HepG2 (cell line): ENCODE data around the gene SBDS. TPM values are rescaled to one million over a fixed set of nuclear protein-coding genes. Genes with fewer than 3 reads are reported as not detected.
A peak's percentile ranks its signal among the peaks of the same experiment; 100 is the strongest.
"Not testable (repeated sequence)": the region's sequence is repeated elsewhere in the genome, so short reads cannot be mapped to it uniquely, and the experiment has no call there.

Source experiments
- ETV5 ChIP-seq: IDR thresholded peaks from 2 replicates; pipeline ENCODE4 v1.6.1; 2018; ENCODE audit warnings: missing biosample characterization, missing genetic modification reagents, inconsistent platforms, borderline replicate concordance
- FOXA1 ChIP-seq, 2 experiments: fragments of 450-650 bp in 1 of 2; sonication (generic) in 1 of 2; formaldehyde crosslinking in 1 of 2; IDR thresholded peaks; 2 replicates each; pipeline versions ENCODE4 v1.4.0 to v1.6.1; 2016 to 2020; ENCODE audit warnings: missing genetic modification reagents in 1 of 2
- GABPA ChIP-seq, 2 experiments: IDR thresholded peaks; 2 replicates each; pipeline ENCODE4 v1.6.1; 2011 to 2016; ENCODE audit warnings: low read depth in 2 of 2, low read length in 1 of 2, missing biosample characterization in 1 of 2, missing genetic modification characterization in 1 of 2
- HDAC1 ChIP-seq: sonication (generic); formaldehyde crosslinking; IDR thresholded peaks from 2 replicates; pipeline ENCODE4 v1.5.1; 2020; ENCODE audit warnings: mild to moderate bottlenecking, missing genetic modification reagents
- KAT8 ChIP-seq: IDR thresholded peaks from 2 replicates; pipeline ENCODE4 v1.6.1; 2016; ENCODE audit warnings: missing genetic modification reagents, missing compliant biosample characterization
- KDM5B ChIP-seq: sonication (generic); formaldehyde crosslinking; IDR thresholded peaks from 2 replicates; pipeline ENCODE4 v1.4.0; 2020; ENCODE audit warnings: missing genetic modification reagents, mild to moderate bottlenecking, borderline replicate concordance
- NAIF1 ChIP-seq: sonication (generic); formaldehyde crosslinking; IDR thresholded peaks from 2 replicates; pipeline ENCODE4 v1.5.0; 2020; ENCODE audit warnings: mild to moderate bottlenecking, missing genetic modification reagents, borderline replicate concordance
- ZBTB40 ChIP-seq, 2 experiments: fragments of 450-650 bp in 1 of 2; sonication (generic) in 1 of 2; formaldehyde crosslinking in 1 of 2; IDR thresholded peaks; 2 replicates each; pipeline versions ENCODE4 v1.6.1 to v1.8.0; 2016 to 2022; ENCODE audit warnings: antibody characterized with exemption in 1 of 2, mild to moderate bottlenecking in 1 of 2, missing genetic modification reagents in 1 of 2
- ZNF501 ChIP-seq: sonication (generic); formaldehyde crosslinking; IDR thresholded peaks from 2 replicates; pipeline ENCODE4 v1.5.1; 2020; ENCODE audit warnings: mild to moderate bottlenecking, moderate library complexity, missing genetic modification reagents
- ZNF574 ChIP-seq: sonication (generic); formaldehyde crosslinking; IDR thresholded peaks from 2 replicates; pipeline ENCODE4 v1.4.0; 2020; ENCODE audit warnings: missing genetic modification reagents
- ZNF768 ChIP-seq: sonication (generic); formaldehyde crosslinking; IDR thresholded peaks from 2 replicates; pipeline ENCODE4 v1.4.0; 2020; ENCODE audit warnings: missing genetic modification reagents
- polyA plus RNA-seq, 8 experiments: library from polyadenylated mRNA; depleted of rRNA in 3 of 8; stranded (reverse) in 7 of 8; unstranded in 1 of 8; fragments of >200 nt; fragmentation: Illumina TruSeq in 4 of 8; extraction: Trizol in 4 of 8; gene quantifications; 2 replicates each; pipeline versions ENCODE4 v1.2.1 to v1.2.3, GENCODE V29; 2011 to 2016; ENCODE audit warnings: low read depth in 4 of 8, missing spikeins in 1 of 8, mixed read lengths in 1 of 8; ENCODE audit not compliant: insufficient read depth in 1 of 8
- total RNA-seq, 5 experiments: library from RNA; depleted of rRNA; stranded (reverse); fragments of >200 nt; fragmentation: Illumina TruSeq; extraction: Trizol; gene quantifications; 2 replicates each; pipeline ENCODE4 v1.2.3, GENCODE V29; 2016; ENCODE audit warnings: low read depth in 1 of 5
- TF ChIP-seq, protein P1 (sequence below): sonication (generic); formaldehyde crosslinking; IDR thresholded peaks from 2 replicates; pipeline ENCODE4 v1.4.0; 2020; ENCODE audit warnings: missing genetic modification reagents, low read depth, mild to moderate bottlenecking, borderline replicate concordance
- TF ChIP-seq, protein P2 (sequence below): IDR thresholded peaks from 2 replicates; pipeline ENCODE4 v1.6.1; 2016; ENCODE audit warnings: missing genetic modification reagents, missing compliant biosample characterization

SBDS gene
- total and polyA plus RNA-seq, 2 of the 13 experiments (the other 11 are each of a cell fraction or from before 2014, with no cell fraction given): 39.1 to 79.3 TPM

DNA sequence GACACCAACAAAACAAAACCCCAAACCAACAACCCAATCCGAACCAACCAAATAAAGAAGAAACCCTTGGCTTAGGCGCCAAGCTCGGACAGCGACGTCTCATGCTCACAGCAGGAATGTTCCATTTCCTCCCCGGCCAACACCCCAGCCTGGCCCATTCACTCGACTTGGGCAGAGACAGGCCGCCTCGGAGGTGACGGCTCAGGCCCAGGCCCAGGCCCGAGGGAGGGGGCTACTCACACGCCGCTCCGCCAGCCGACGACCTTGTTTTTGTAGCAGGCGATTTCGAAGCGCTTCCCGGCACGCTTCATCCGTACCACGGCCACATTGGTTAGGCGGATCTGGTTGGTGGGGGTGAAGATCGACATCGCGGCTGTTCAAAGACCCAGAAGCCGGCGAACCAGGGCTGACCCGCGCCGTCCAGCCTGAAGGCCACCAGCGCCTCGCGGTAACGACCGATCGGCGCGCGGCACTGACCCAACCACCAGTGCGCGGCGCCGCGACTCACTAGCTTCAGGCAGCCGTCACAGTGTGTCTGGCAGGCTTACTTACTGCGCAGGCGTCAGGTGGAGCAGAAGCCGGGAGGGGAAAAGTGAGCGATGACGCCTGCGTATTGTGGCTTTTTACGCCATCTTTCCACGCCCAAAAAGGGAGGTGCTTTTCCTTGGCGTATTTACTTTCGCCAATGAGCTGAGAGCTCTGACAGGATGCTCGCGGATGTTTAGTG, at the start of gene SBDS (continued):
- TF ChIP-seq, protein P1, sequence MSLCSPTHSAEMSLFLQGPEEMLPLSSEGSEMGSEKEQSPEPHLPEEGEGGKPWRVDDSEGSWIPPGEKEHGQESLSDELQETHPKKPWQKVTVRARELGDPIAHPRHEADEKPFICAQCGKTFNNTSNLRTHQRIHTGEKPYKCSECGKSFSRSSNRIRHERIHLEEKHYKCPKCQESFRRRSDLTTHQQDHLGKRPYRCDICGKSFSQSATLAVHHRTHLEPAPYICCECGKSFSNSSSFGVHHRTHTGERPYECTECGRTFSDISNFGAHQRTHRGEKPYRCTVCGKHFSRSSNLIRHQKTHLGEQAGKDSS (CRISPR knock-in tag): peak; percentile 60; the same call in 1 of the 2 replicates
- peak; percentile 37 for TF ChIP-seq ETV5 (CRISPR knock-in tag)
- peak; percentile 66; the same call in 1 of the 2 replicates for TF ChIP-seq GABPA (IDR thresholded peaks at IDR 0.05; ENCODE audit: low read depth, low read length)
- TF ChIP-seq GABPA (CRISPR knock-in tag; IDR thresholded peaks at IDR 0.05; ENCODE audit: low read depth): peak; percentile 92
- TF ChIP-seq KDM5B (CRISPR knock-in tag): peak; percentile 79; the same call in 1 of the 2 replicates
- 0 out of 2 replicates have a peak, but pooled peaks have one; percentile 37 for TF ChIP-seq NAIF1 (CRISPR knock-in tag)
- peak; percentile 71; the same call in 1 of the 2 replicates for TF ChIP-seq ZNF768 (CRISPR knock-in tag)
- peak; percentile 81 for TF ChIP-seq KAT8
- TF ChIP-seq ZNF574 (CRISPR knock-in tag): peak; percentile 54; the same call in 1 of the 2 replicates
- TF ChIP-seq ZNF501 (CRISPR knock-in tag): peak; percentile 89
- TF ChIP-seq FOXA1 (IDR thresholded peaks at IDR 0.05): peak; percentile 23; the same call in 1 of the 2 replicates
- peak; percentile 86 for TF ChIP-seq FOXA1 (CRISPR knock-in tag; IDR thresholded peaks at IDR 0.05)
- TF ChIP-seq HDAC1 (CRISPR knock-in tag): peak; percentile 38; the same call in 1 of the 2 replicates
- TF ChIP-seq ZBTB40 (IDR thresholded peaks at IDR 0.05): peak; percentile 63; the same call in 1 of the 2 replicates
- TF ChIP-seq ZBTB40 (CRISPR knock-in tag; IDR thresholded peaks at IDR 0.05): not testable (repeated sequence)
- TF ChIP-seq, protein P2, sequence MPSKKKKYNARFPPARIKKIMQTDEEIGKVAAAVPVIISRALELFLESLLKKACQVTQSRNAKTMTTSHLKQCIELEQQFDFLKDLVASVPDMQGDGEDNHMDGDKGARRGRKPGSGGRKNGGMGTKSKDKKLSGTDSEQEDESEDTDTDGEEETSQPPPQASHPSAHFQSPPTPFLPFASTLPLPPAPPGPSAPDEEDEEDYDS: peak; percentile 80
